HepG2 (cell line): ENCODE results near the gene EVI2B. TPM values are rescaled to one million over a fixed set of nuclear protein-coding genes. Genes with fewer than 3 reads are reported as not detected.

Experiments used
- CHD4 ChIP-seq: fragments of 200-600 bp; sonication (generic); IDR thresholded peaks from 2 replicates; pipeline ENCODE4 v1.7.0; 2017; ENCODE audit warnings: mild to moderate bottlenecking, low read length, borderline replicate concordance
- HNRNPK ChIP-seq: fragments of 200-400 bp; formaldehyde crosslinking; IDR thresholded peaks from 2 replicates; pipeline ENCODE4 v1.6.1; 2018; ENCODE audit warnings: low read length, low read depth, moderate library complexity, mild to moderate bottlenecking; ENCODE audit not compliant: poor library complexity, severe bottlenecking
- NPAS2 ChIP-seq: sonication (generic); formaldehyde crosslinking; IDR thresholded peaks from 2 replicates; pipeline ENCODE4 v1.8.0; 2022; ENCODE audit warnings: mild to moderate bottlenecking, missing genetic modification reagents, borderline replicate concordance
- SIX4 ChIP-seq: sonication (generic); formaldehyde crosslinking; IDR thresholded peaks from 2 replicates; pipeline ENCODE4 v1.4.0; 2020; ENCODE audit warnings: missing genetic modification reagents
- ZNF124 ChIP-seq: sonication (generic); formaldehyde crosslinking; IDR thresholded peaks from 2 replicates; pipeline ENCODE4 v1.4.0; 2020; ENCODE audit warnings: missing genetic modification reagents
- ZNF383 ChIP-seq: sonication (generic); formaldehyde crosslinking; IDR thresholded peaks from 2 replicates; pipeline ENCODE4 v1.4.0; 2020; ENCODE audit warnings: missing genetic modification reagents, mild to moderate bottlenecking, borderline replicate concordance
- polyA plus RNA-seq, 8 experiments: library from polyadenylated mRNA; depleted of rRNA in 3 of 8; stranded (reverse) in 7 of 8; unstranded in 1 of 8; fragments of >200 nt; fragmentation: Illumina TruSeq in 4 of 8; extraction: Trizol in 4 of 8; gene quantifications; 2 replicates each; pipeline versions ENCODE4 v1.2.1 to v1.2.3, GENCODE V29; 2011 to 2016; ENCODE audit warnings: low read depth in 4 of 8, missing spikeins in 1 of 8, mixed read lengths in 1 of 8; ENCODE audit not compliant: insufficient read depth in 1 of 8
- total RNA-seq, 5 experiments: library from RNA; depleted of rRNA; stranded (reverse); fragments of >200 nt; fragmentation: Illumina TruSeq; extraction: Trizol; gene quantifications; 2 replicates each; pipeline ENCODE4 v1.2.3, GENCODE V29; 2016; ENCODE audit warnings: low read depth in 1 of 5
- TF ChIP-seq, protein P1 (sequence below): sonication (generic); formaldehyde crosslinking; IDR thresholded peaks from 2 replicates; pipeline ENCODE4 v1.9.0; 2021; ENCODE audit warnings: missing genetic modification reagents, mild to moderate bottlenecking, borderline replicate concordance
- TF ChIP-seq, protein P2 (sequence below): sonication (generic); formaldehyde crosslinking; IDR thresholded peaks from 2 replicates; pipeline ENCODE4 v1.5.0; 2020; ENCODE audit warnings: mild to moderate bottlenecking, missing genetic modification reagents

EVI2B gene
- total and polyA plus RNA-seq, 2 of the 13 experiments (the other 11 are each of a cell fraction or from before 2014, with no cell fraction given), result not detected

DNA sequence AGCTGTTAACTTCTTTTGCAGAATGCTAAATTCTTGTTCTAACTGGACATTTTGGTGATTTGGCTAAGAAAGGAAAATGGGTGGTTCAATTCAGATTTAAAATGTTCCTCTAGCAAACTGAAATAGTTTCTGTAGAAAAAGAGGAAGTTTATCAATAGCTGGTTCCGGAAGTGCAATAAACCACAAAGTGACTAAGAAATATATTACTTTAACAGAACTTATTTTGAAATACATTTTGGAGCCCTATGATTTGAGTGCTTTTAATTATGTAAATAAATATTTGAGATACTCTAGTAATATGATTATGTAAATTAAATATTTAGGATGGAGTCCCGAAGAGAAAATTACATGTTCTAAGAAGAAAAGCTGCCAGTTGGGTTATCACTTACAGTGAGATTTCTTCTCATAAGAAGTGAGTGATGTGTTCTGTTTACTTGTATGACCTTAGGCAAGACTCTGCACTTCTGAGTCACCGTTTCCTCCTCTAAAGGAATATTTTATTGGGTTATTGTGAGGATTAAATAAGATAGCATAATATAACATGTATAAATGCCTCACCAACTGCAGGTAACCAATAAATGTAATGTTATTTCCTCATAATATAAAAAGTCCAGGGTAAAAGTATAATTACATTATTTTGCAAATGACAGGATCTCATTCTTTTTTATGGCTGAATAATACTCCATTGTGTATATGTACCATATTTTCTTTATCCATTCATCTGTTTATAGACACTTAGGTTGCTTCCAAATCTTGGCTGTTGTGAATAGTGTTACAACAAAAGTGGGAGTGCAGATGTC lies at the start of gene EVI2B (continued):
- TF ChIP-seq, protein P1, sequence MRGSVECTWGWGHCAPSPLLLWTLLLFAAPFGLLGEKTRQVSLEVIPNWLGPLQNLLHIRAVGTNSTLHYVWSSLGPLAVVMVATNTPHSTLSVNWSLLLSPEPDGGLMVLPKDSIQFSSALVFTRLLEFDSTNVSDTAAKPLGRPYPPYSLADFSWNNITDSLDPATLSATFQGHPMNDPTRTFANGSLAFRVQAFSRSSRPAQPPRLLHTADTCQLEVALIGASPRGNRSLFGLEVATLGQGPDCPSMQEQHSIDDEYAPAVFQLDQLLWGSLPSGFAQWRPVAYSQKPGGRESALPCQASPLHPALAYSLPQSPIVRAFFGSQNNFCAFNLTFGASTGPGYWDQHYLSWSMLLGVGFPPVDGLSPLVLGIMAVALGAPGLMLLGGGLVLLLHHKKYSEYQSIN (CRISPR knock-in tag), result no peak
- TF ChIP-seq, protein P2, sequence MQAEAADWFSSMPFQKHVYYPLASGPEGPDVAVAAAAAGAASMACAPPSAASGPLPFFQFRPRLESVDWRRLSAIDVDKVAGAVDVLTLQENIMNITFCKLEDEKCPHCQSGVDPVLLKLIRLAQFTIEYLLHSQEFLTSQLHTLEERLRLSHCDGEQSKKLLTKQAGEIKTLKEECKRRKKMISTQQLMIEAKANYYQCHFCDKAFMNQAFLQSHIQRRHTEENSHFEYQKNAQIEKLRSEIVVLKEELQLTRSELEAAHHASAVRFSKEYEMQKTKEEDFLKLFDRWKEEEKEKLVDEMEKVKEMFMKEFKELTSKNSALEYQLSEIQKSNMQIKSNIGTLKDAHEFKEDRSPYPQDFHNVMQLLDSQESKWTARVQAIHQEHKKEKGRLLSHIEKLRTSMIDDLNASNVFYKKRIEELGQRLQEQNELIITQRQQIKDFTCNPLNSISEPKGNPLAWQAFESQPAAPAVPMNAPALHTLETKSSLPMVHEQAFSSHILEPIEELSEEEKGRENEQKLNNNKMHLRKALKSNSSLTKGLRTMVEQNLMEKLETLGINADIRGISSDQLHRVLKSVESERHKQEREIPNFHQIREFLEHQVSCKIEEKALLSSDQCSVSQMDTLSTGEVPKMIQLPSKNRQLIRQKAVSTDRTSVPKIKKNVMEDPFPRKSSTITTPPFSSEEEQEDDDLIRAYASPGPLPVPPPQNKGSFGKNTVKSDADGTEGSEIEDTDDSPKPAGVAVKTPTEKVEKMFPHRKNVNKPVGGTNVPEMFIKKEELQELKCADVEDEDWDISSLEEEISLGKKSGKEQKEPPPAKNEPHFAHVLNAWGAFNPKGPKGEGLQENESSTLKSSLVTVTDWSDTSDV (CRISPR knock-in tag), result no peak
- TF ChIP-seq ZNF124 (CRISPR knock-in tag) (no peak), CHD4 (no peak), ZNF383 (no peak), HNRNPK (no peak), NPAS2 (CRISPR knock-in tag) (no peak), SIX4 (CRISPR knock-in tag) (no peak)
